A549 (cell line): ENCODE results near the gene TMEM250.

Experiments
- CBX8 ChIP-seq: fragments of 200-600 bp; sonication (generic); IDR thresholded peaks from 2 replicates; pipeline ENCODE4 v1.6.1; 2016
- CHD2 ChIP-seq: fragments of 150-350 bp; IDR thresholded peaks from 2 replicates; pipeline ENCODE4 v1.6.1; 2014; ENCODE audit warnings: low read length; ENCODE audit not compliant: partially characterized antibody
- JUN ChIP-seq, 2 experiments: fragments of >200 bp; sonication (Bioruptor Twin); formaldehyde crosslinking; IDR thresholded peaks; 2 replicates in 1 of 2; 3 replicates in 1 of 2; pipeline ENCODE4 v1.6.1; 2016 to 2017
- MAFK ChIP-seq: fragments of 450-650 bp; IDR thresholded peaks from 2 replicates; pipeline ENCODE4 v1.6.1; 2014; ENCODE audit not compliant: partially characterized antibody
- MAZ ChIP-seq: fragments of 150-350 bp; IDR thresholded peaks from 2 replicates; pipeline ENCODE4 v1.6.1; 2014; ENCODE audit warnings: antibody characterized with exemption, low read depth, low read length, borderline replicate concordance
- POLR2A ChIP-seq: IDR thresholded peaks from 2 replicates; pipeline ENCODE4 v1.6.1; 2012; ENCODE audit warnings: mild to moderate bottlenecking, low read length
- SMC3 ChIP-seq: fragments of >200 bp; sonication (Bioruptor Twin); formaldehyde crosslinking; IDR thresholded peaks from 3 replicates; pipeline ENCODE4 v1.6.1; 2018; ENCODE audit warnings: inconsistent platforms
- SREBF2 ChIP-seq: fragments of 450-650 bp; IDR thresholded peaks from 2 replicates; pipeline ENCODE4 v1.6.1; 2014; ENCODE audit warnings: mild to moderate bottlenecking, moderate library complexity
- TF ChIP-seq, protein P1 (sequence below): IDR thresholded peaks from 2 replicates; pipeline ENCODE4 v1.6.1; 2012
- TF ChIP-seq, protein P2 (sequence below): fragments of >200 bp; sonication (Bioruptor Twin); formaldehyde crosslinking; IDR thresholded peaks from 3 replicates; pipeline ENCODE4 v1.5.1; 2016
- TF ChIP-seq, protein P3 (sequence below): IDR thresholded peaks from 2 replicates; pipeline ENCODE4 v1.6.1; 2012
- TF ChIP-seq, protein P4 (sequence below): fragments of 200-600 bp; sonication (generic); IDR thresholded peaks from 2 replicates; pipeline ENCODE4 v1.6.1; 2016; ENCODE audit warnings: antibody characterized with exemption, mild to moderate bottlenecking, moderate library complexity
- TF ChIP-seq, protein P5 (sequence below): fragments of 450-650 bp; IDR thresholded peaks from 2 replicates; pipeline ENCODE4 v1.6.1; 2014; ENCODE audit warnings: antibody characterized with exemption

DNA sequence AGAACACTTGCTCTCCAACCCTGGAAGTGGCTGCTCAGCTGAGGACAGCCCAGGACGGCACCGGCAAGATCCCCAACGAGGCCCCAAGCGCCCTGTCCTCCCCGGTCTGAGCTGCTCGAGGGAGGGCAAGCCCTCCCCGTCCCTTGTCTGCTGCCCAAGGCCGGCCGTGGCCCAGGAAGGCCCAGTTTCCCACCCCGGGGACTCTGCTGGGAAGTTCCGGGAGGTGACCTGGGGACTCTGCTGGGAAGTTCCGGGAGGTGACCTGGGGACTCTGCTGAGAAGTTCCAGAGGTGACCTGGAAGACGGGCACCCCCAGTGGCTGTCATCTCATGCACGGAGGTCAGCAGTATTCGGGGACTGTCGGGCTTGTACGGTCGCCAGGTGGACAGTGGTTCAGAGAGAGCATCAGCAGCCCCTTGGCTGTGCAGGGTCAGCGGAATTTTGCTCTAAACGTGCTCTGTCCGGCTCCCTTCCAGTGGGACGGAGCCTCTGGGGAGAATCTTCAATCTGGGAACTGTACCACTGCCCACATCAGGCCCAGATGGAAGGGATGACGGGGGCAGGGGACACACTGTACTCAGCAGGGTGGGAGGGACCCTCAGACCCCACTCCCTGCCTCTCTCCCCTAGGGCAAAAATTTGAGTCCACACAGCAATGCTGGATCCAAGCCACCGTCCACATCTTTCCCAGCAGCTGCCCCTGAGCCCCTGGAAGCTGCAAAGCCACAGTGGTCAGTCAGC, 30.8 kb downstream of the TMEM250 start:
- TF ChIP-seq, protein P1, sequence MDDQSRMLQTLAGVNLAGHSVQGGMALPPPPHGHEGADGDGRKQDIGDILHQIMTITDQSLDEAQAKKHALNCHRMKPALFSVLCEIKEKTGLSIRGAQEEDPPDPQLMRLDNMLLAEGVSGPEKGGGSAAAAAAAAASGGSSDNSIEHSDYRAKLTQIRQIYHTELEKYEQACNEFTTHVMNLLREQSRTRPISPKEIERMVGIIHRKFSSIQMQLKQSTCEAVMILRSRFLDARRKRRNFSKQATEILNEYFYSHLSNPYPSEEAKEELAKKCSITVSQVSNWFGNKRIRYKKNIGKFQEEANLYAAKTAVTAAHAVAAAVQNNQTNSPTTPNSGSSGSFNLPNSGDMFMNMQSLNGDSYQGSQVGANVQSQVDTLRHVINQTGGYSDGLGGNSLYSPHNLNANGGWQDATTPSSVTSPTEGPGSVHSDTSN = no peak
- TF ChIP-seq CHD2 (no peak), POLR2A (no peak), SMC3 (no peak), CBX8 (no peak), MAZ (no peak), MAFK (no peak), SREBF2 (no peak), JUN (IDR thresholded peaks at IDR 0.05) (no peak)
- TF ChIP-seq, protein P2, sequence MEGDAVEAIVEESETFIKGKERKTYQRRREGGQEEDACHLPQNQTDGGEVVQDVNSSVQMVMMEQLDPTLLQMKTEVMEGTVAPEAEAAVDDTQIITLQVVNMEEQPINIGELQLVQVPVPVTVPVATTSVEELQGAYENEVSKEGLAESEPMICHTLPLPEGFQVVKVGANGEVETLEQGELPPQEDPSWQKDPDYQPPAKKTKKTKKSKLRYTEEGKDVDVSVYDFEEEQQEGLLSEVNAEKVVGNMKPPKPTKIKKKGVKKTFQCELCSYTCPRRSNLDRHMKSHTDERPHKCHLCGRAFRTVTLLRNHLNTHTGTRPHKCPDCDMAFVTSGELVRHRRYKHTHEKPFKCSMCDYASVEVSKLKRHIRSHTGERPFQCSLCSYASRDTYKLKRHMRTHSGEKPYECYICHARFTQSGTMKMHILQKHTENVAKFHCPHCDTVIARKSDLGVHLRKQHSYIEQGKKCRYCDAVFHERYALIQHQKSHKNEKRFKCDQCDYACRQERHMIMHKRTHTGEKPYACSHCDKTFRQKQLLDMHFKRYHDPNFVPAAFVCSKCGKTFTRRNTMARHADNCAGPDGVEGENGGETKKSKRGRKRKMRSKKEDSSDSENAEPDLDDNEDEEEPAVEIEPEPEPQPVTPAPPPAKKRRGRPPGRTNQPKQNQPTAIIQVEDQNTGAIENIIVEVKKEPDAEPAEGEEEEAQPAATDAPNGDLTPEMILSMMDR = no peak
- TF ChIP-seq, protein P3, sequence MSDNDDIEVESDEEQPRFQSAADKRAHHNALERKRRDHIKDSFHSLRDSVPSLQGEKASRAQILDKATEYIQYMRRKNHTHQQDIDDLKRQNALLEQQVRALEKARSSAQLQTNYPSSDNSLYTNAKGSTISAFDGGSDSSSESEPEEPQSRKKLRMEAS = no peak
- TF ChIP-seq, protein P4, sequence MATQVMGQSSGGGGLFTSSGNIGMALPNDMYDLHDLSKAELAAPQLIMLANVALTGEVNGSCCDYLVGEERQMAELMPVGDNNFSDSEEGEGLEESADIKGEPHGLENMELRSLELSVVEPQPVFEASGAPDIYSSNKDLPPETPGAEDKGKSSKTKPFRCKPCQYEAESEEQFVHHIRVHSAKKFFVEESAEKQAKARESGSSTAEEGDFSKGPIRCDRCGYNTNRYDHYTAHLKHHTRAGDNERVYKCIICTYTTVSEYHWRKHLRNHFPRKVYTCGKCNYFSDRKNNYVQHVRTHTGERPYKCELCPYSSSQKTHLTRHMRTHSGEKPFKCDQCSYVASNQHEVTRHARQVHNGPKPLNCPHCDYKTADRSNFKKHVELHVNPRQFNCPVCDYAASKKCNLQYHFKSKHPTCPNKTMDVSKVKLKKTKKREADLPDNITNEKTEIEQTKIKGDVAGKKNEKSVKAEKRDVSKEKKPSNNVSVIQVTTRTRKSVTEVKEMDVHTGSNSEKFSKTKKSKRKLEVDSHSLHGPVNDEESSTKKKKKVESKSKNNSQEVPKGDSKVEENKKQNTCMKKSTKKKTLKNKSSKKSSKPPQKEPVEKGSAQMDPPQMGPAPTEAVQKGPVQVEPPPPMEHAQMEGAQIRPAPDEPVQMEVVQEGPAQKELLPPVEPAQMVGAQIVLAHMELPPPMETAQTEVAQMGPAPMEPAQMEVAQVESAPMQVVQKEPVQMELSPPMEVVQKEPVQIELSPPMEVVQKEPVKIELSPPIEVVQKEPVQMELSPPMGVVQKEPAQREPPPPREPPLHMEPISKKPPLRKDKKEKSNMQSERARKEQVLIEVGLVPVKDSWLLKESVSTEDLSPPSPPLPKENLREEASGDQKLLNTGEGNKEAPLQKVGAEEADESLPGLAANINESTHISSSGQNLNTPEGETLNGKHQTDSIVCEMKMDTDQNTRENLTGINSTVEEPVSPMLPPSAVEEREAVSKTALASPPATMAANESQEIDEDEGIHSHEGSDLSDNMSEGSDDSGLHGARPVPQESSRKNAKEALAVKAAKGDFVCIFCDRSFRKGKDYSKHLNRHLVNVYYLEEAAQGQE = no peak
- TF ChIP-seq, protein P5, sequence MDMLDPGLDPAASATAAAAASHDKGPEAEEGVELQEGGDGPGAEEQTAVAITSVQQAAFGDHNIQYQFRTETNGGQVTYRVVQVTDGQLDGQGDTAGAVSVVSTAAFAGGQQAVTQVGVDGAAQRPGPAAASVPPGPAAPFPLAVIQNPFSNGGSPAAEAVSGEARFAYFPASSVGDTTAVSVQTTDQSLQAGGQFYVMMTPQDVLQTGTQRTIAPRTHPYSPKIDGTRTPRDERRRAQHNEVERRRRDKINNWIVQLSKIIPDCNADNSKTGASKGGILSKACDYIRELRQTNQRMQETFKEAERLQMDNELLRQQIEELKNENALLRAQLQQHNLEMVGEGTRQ = no peak
